Parathyroid adenoma (tissue), 2 donors: Measurements from ENCODE around the gene ITPRID1.

Source experiments
- H2AFZ ChIP-seq: fragments of 300-600 bp; sonication (generic); one replicate; pipeline ENCODE4 v1.7.0; 2017; ENCODE audit warnings: antibody characterized with exemption, mild to moderate bottlenecking
- H3K27ac ChIP-seq: fragments of 300-600 bp; sonication (generic); one replicate; pipeline ENCODE4 v1.7.0; 2017
- H3K27me3 ChIP-seq: fragments of 300-600 bp; sonication (generic); one replicate; pipeline ENCODE4 v1.7.0; 2017; ENCODE audit warnings: low read length; ENCODE audit not compliant: control insufficient read depth, insufficient read depth
- H3K36me3 ChIP-seq: fragments of 300-600 bp; sonication (generic); one replicate; pipeline ENCODE4 v1.7.0; 2017; ENCODE audit warnings: low read length; ENCODE audit not compliant: control insufficient read depth, insufficient read depth
- H3K4me1 ChIP-seq: fragments of 300-600 bp; sonication (generic); one replicate; pipeline ENCODE4 v1.7.0; 2017; ENCODE audit warnings: control low read depth
- H3K4me2 ChIP-seq: fragments of 300-600 bp; sonication (generic); one replicate; pipeline ENCODE4 v1.7.0; 2017; ENCODE audit warnings: low read length
- H3K4me3 ChIP-seq: fragments of 300-600 bp; sonication (generic); one replicate; pipeline ENCODE4 v1.7.0; 2017; ENCODE audit warnings: low read depth, low read length
- H3K79me2 ChIP-seq: fragments of 300-600 bp; sonication (generic); one replicate; pipeline ENCODE4 v1.7.0; 2017; ENCODE audit warnings: control low read depth
- H3K9ac ChIP-seq: fragments of 300-600 bp; sonication (generic); one replicate; pipeline ENCODE4 v1.7.0; 2017; ENCODE audit warnings: mild to moderate bottlenecking
- H3K9me3 ChIP-seq: fragments of 300-600 bp; sonication (generic); one replicate; pipeline ENCODE4 v1.7.0; 2017; ENCODE audit warnings: low read length; ENCODE audit not compliant: control insufficient read depth
- TF ChIP-seq, protein P1 (sequence below): fragments of 300-600 bp; sonication (generic); IDR thresholded peaks from one replicate; pipeline ENCODE4 v1.7.0; 2017; ENCODE audit warnings: antibody characterized with exemption, mild to moderate bottlenecking
- donor health status: primary hyperparathyroidism.

ITPRID1 gene

DNA sequence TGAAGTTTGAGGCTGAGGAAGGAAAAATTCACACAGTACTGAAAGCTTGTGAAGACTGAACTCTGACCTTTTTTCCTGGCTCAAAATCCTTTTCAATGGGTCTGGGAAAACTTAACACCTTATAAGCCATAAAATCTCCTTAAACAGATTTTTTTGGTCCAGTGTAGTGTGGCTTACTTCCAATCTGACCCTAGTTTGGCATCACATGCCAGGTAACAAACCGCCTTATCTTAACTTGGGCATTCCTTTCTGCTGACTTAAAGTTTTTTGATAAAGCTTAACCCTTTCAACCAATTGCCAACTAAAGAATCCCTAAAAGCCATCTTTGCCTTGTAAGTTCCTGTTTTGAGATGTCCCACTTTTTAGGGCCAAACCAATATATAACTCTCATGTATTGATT is 13.2 kb upstream of the ITPRID1 start:
- H3K27ac ChIP-seq: no peak overlapping the region
- H3K4me2 ChIP-seq: no peak overlapping the region
- H3K36me3 ChIP-seq: no peaks in the 10 kb centered on the region
- H2AFZ ChIP-seq: no peak overlapping the region
- no peaks in the 10 kb centered on the region for H3K79me2 ChIP-seq
- no peaks in the 10 kb centered on the region for H3K4me1 ChIP-seq
- no peaks in the 10 kb centered on the region for H3K9me3 ChIP-seq
- no peak overlapping the region for H3K9ac ChIP-seq
- no peaks in the 10 kb centered on the region for H3K27me3 ChIP-seq
- H3K4me3 ChIP-seq: no peak overlapping the region
- TF ChIP-seq, protein P1, sequence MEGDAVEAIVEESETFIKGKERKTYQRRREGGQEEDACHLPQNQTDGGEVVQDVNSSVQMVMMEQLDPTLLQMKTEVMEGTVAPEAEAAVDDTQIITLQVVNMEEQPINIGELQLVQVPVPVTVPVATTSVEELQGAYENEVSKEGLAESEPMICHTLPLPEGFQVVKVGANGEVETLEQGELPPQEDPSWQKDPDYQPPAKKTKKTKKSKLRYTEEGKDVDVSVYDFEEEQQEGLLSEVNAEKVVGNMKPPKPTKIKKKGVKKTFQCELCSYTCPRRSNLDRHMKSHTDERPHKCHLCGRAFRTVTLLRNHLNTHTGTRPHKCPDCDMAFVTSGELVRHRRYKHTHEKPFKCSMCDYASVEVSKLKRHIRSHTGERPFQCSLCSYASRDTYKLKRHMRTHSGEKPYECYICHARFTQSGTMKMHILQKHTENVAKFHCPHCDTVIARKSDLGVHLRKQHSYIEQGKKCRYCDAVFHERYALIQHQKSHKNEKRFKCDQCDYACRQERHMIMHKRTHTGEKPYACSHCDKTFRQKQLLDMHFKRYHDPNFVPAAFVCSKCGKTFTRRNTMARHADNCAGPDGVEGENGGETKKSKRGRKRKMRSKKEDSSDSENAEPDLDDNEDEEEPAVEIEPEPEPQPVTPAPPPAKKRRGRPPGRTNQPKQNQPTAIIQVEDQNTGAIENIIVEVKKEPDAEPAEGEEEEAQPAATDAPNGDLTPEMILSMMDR: no peak

DNA sequence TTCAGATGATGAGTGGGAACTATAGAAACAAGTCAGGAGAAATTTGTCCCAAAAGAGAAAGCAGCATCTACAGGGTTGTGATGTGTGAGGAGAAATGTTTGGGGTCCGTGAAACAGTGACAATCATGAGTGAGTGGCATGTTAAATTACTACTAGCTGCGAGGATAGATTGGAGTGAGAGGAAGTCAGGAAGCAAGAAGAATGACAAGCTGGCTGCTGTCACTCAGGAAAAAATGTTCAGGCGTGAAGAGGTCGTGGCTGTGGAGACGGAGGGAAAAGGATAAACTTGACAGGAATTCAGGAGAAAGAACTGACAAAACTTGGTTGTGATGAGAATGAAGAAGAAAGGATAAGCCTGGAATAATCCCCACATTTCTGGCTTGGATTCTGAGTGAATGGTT is 5.1 kb upstream of the ITPRID1 start:
- Histone ChIP-seq H2AFZ (no peak overlapping the region), H3K9me3 (no peaks in the 10 kb centered on the region), H3K27me3 (no peaks in the 10 kb centered on the region), H3K79me2 (no peaks in the 10 kb centered on the region), H3K36me3 (no peaks in the 10 kb centered on the region), H3K4me2 (no peak overlapping the region), H3K27ac (no peak overlapping the region), H3K4me1 (no peaks in the 10 kb centered on the region), H3K9ac (no peak overlapping the region), H3K4me3 (no peak overlapping the region)
- TF ChIP-seq, protein P1: no peak

DNA sequence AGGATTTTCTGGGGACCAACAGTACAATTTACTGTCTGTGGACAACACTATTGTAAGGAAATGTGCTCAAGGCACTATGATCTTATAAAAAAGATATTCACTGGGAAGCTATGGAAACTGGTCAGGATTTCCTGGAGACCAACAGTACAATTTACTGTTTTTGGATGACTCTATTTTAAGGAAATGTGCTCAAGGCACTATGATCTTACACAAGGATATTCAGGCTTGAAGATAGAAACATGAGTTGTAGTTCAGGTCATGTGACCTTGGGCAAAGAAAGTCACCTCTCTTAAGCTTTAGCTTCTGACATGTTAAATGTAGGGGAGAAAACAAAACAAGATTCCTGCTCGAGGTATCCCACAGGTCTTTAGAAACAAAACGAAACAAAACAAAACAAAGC is 1.7 kb upstream of the ITPRID1 start:
- no peaks in the 10 kb centered on the region for H3K79me2 ChIP-seq
- H3K4me3 ChIP-seq: no peak overlapping the region
- TF ChIP-seq, protein P1: no peak
- H3K9ac ChIP-seq: no peak overlapping the region
- no peaks in the 10 kb centered on the region for H3K9me3 ChIP-seq
- H3K36me3 ChIP-seq: no peaks in the 10 kb centered on the region
- no peaks in the 10 kb centered on the region for H3K4me1 ChIP-seq
- H3K4me2 ChIP-seq: no peak overlapping the region
- H2AFZ ChIP-seq: no peak overlapping the region
- no peak overlapping the region for H3K27ac ChIP-seq
- no peaks in the 10 kb centered on the region for H3K27me3 ChIP-seq

DNA sequence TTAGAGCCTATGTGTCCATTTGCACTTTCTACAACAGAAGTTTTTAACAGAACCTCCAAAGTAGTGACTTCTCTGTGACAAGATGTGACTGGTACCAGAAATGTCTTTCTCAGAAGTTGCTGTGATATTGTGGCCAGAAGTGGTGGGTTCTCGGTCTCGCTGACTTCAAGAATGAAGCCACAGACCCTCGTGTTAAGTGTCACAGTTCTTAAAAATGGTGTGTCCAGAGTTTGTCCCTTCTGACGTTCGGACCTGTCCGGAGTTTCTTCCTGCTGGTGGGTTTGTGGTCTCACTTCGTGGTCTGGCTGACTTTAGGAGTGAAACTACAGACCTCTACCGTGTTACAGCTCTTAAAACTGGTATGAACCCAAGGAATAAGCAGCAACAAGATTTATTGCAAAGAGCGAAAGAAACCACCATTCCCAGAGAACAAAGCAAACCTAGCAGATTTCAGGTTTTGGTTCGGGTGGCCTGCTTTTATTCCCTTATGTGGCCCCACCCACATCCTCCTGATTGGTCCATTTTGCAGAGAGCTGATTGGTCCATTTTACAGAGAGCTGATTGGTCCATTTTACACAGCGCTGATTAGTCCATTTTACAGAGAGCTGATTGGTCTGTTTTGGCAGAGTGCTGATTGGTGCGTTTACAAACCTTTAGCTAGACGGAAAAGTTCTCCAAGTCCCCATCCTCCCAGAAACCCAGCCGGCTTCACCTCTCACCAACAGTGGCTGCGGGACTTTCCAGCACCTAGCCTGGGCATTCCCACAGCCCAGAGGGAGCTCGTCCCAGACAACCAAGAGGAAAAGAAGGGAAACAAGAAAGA is 3.0 kb downstream of the ITPRID1 start:
- Histone ChIP-seq H3K36me3 (no peaks in the 10 kb centered on the region), H3K27me3 (no peaks in the 10 kb centered on the region), H3K79me2 (no peaks in the 10 kb centered on the region), H3K4me2 (no peak overlapping the region), H2AFZ (no peak overlapping the region), H3K27ac (no peak overlapping the region), H3K4me3 (no peak overlapping the region), H3K9ac (no peak overlapping the region), H3K4me1 (no peaks in the 10 kb centered on the region), H3K9me3 (no peaks in the 10 kb centered on the region)
- TF ChIP-seq, protein P1: no peak

DNA sequence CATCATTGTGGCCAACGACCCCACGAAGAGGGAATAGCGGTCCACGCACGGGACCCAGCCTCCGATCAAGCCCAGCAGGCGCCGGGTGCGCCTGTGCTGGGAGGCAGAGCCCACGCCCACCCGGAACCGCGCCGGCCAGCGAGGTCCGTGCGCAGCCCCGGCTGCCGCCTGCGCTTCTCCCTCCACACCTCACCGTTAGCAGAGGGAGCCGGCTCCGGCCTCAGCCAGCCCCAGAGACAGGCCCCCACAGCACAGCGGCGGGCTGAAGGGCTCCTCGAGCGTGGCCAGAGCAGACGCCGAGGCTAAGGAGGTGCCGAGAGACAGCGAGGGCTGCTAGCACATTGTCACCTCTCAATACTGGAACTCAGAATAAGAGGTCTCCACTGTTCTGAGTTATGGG is 3.6 kb downstream of the ITPRID1 start:
- Histone ChIP-seq H3K79me2 (no peaks in the 10 kb centered on the region), H3K9ac (no peak overlapping the region), H3K4me2 (no peak overlapping the region), H2AFZ (no peak overlapping the region), H3K36me3 (no peaks in the 10 kb centered on the region), H3K4me3 (no peak overlapping the region), H3K9me3 (no peaks in the 10 kb centered on the region), H3K27ac (no peak overlapping the region), H3K4me1 (no peaks in the 10 kb centered on the region), H3K27me3 (no peaks in the 10 kb centered on the region)
- TF ChIP-seq, protein P1: no peak
